ENCODE measurements around the gene KRTAP2-1.
"Not testable (repeated sequence)": the region's sequence is repeated elsewhere in the genome, so short reads cannot be mapped to it uniquely, and the experiment has no call there.

Gene KRTAP2-1

GRCh38 chr17:41010441-41010840, 36.7 kb downstream of the KRTAP2-1 start:
- DNase-seq: no peak

DNA sequence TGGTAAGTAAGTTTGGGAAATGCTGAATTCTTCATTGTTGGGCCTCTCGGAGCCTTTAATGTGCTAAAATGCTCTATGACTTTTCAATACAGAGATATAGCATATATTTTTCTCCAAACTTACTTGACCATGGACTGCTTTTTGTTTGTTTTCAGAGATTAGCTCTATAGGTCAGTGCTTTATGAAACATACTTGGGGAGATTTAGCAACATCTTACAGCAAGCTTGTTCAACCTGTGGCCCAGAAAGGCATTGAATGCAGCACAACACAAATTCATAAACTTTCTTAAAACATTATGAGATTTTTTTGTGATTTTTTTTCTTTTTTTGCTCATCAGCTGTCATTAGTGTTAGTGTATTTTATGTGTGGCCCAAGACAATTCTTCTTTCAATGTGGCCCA, 37.2 kb downstream of the KRTAP2-1 start:
- no peak for DNase-seq

DNA sequence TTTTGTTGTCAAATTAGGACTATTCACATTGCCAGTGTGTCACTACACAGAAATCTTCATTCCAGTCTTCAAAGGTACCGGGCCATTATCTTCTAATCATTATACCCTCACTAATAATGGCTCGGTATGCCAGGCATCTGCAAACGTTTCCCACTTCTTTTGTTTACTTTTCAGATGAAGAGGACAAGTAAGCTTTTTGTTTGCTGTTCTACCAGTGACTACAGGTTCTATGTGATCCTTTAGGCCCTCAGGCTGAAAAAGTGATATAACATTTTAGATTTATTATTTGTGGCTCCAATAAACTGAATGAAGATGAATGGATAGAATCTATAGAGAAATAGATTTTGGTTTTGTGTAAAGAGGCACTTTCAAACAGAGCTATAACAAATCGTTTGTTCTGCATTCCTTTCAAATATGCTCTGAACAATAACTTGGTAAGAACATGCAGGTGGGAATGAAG, 37.8 kb downstream of the KRTAP2-1 start:
- no peak for DNase-seq

DNA sequence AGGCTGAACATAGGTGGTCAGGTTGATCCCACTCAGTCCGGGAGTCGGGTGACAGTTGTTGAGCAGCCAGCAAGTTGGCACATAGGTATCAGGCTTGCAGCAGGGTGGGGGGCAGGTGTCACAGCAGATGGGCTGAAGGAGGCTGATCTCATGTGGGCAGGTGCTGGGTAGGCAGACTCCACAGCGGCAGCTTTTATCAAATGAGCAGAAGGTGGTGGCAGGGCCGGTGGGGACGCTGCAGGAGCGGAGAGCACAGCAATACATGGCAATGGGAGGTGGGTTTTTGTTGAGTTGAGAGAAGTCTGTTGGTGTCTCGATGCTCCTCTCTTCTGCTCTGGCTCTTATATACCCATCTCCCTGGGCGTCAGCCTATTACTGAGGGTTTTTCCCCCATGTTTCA, 38.3 kb downstream of the KRTAP2-1 start, which contains the start of gene KRTAP3-1:
Gene KRTAP3-1, minus strand, starts transcription at position 318 of the 400 bp plus-strand sequence. Its CDS starts 54 bp downstream, at position 264.
- DNase-seq: no peak

GRCh38 chr17:41004397-41004796, 42.7 kb downstream of the KRTAP2-1 start:
- DNase-seq: no peak

DNA sequence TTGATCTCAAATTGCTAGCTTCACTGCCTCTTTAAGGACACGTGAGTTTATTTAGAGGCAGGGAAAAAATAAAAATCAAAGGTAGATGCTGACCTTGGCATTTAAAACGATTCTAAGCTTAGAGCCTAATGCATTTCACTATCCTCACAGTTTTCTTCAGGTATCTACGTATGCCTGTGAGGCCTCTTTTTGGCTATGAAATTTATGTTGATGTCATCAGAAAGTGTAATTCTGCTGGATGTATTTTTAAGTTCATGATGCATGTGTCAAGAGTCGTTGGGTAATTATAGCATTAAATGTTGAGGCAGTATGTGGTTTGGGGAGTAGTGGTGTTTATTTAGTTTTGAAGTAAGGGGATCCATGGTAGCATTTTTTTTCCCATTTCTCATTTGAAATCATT, 43.2 kb downstream of the KRTAP2-1 start:
- DNase-seq: no peak

GRCh38 chr17:41002814-41003213, 44.3 kb downstream of the KRTAP2-1 start:
- DNase-seq: no peak

GRCh38 chr17:41001795-41002194, 45.3 kb downstream of the KRTAP2-1 start:
- no peak for DNase-seq

GRCh38 chr17:40999563-40999962, 47.6 kb downstream of the KRTAP2-1 start, which contains the start of gene KRTAP3-2:
TSS of gene KRTAP3-2 (minus strand) at chr17:40999906. CDS start at chr17:40999853, 53 bp downstream.
- DNase-seq: not testable (repeated sequence)

DNA sequence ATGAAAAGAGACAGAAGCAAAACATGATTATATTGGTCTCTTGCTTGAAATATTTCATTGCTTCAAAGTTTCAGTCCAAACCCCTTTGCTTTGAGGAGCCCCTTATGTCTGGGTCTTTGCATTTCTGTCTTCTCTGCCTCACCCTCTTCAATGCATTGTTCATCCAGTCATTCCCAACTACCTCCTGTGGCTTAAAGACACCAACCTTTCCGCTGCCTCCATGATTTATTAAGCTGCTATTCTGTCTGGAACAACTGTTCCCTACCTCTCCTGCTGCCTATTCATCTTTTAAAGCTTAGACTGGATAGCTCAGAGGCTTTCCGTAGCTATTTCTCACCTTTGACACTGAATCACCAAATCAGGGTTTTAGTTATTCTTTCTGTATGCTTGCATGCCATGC, 49.8 kb downstream of the KRTAP2-1 start:
- no peak for DNase-seq

DNA sequence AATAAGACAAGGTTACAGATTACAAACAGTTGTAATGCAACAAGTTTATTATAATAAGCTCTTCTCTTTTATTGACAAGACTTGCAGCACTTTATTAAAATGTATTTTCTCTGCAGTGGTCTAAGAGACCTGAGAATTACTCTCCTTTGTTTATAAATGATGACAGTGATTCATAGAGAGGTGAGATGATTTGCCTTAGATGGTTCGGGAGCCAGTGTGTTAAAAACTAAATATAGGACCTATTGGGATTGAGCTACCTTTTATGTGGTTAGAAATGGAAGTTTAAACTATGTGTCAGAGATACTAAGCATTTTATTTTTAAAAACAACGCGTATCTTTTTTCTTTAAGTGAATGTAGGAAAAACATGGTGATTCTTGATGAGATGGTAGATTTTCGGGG, 50.3 kb downstream of the KRTAP2-1 start:
- DNase-seq: no peak
